Activated naive CD4-positive, alpha-beta T cell treated with anti-CD3 and anti-CD28 coated beads, Interleukin-2, amount 10 ng/mL, durations not matched to agents 7 days and 5 days (primary cell): ENCODE measurements around the gene TMEM94.
"Not testable (repeated sequence)": the region's sequence is repeated elsewhere in the genome, so short reads cannot be mapped to it uniquely, and the experiment has no call there.

Source experiments
- CTCF ChIA-PET: fragments of 350-600 bp; sonication (Branson Sonifier 250); formaldehyde crosslinking; loops from one replicate; lab custom pipeline; 2021; ENCODE audit warnings: antibody characterized with exemption; lab: Charles Lee
- DNase-seq: peaks from one replicate; pipeline ENCODE4 v3.0.0-alpha.2; 2020
- H3K27ac Mint-ChIP-seq: one replicate; pipeline ENCODE4 v1.8.0; 2021; ENCODE audit warnings: mild to moderate bottlenecking, moderate library complexity, mixed read lengths
- H3K27me3 Mint-ChIP-seq: one replicate; pipeline ENCODE4 v1.8.0; 2021; ENCODE audit warnings: mild to moderate bottlenecking, mixed read lengths
- H3K36me3 Mint-ChIP-seq: one replicate; pipeline ENCODE4 v1.8.0; 2021; ENCODE audit warnings: mixed read lengths
- H3K4me1 Mint-ChIP-seq: one replicate; pipeline ENCODE4 v1.8.0; 2021; ENCODE audit warnings: mixed read lengths
- H3K4me3 Mint-ChIP-seq: one replicate; pipeline ENCODE4 v1.8.0; 2021; ENCODE audit warnings: mild to moderate bottlenecking, moderate library complexity, mixed read lengths
- H3K9me3 Mint-ChIP-seq: one replicate; pipeline ENCODE4 v1.8.0; 2021; ENCODE audit warnings: mixed read lengths

Gene TMEM94

DNA sequence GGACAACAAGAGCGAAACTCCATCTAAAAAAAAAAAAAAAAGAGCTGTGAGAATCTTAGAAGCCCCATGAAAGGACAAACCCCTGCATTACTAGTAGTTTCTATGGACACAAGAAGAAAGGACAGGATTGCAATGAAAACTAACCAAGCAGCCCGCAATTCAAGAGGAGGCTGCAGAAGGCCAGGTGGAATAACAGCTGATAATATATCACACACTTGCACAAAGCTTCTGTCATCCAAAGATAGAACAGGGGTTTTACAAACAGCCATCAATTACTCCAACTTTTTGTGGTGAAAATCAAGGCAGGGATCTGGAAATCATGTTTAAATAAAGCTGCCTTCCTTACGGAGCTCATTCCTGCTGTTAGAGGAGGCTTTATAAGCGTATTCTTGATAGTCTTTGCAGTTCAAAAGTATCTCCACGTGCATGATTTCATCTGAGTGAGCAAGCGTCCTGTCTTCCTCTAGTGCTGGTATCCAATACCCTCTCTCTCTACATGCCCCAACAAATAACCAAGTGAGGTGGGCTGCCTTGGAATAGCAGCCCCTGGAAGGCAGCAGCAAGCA, 23.1 kb upstream of the TMEM94 start:
- CTCF ChIA-PET = no interaction called here
- H3K4me1 Mint-ChIP-seq = peaks cover 18% of the 10 kb centered on the region
- no peaks in the 10 kb centered on the region for H3K36me3 Mint-ChIP-seq
- no peak overlapping the region for H3K27ac Mint-ChIP-seq
- peaks cover 49% of the 10 kb centered on the region for H3K27me3 Mint-ChIP-seq
- H3K9me3 Mint-ChIP-seq = no peaks in the 10 kb centered on the region
- H3K4me3 Mint-ChIP-seq = no peak overlapping the region
- no peak for DNase-seq

DNA sequence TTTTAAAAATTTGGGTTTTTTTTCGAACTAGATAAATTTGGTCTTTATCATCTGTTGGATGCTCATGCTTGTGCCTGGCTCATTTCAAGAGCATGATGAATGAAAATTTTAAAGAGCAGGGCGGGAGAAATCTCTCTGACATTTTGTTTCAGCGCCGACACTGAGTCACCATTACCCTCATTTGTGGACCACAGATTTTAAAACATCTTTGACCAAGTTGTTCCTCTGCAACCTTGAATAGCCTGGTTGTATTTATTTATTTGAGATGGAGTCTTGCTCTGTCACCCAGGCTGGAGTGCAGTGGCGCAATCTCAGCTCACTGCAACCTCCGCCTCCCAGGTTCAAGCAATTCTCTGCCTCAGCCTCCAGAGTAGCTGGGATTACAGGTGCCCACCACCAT, 22.0 kb upstream of the TMEM94 start:
- H3K27ac Mint-ChIP-seq, H3K4me3 Mint-ChIP-seq, DNase-seq, H3K9me3 Mint-ChIP-seq, H3K36me3 Mint-ChIP-seq: not testable (repeated sequence)
- H3K4me1 Mint-ChIP-seq = peaks cover 18% of the 10 kb centered on the region
- CTCF ChIA-PET = interaction anchor here (1.7 kb wide), 1 partner anchor 10 kb away, joined by 5 read pairs; no protein-coding TSS in a partner anchor
- H3K27me3 Mint-ChIP-seq = peaks cover 41% of the 10 kb centered on the region

DNA sequence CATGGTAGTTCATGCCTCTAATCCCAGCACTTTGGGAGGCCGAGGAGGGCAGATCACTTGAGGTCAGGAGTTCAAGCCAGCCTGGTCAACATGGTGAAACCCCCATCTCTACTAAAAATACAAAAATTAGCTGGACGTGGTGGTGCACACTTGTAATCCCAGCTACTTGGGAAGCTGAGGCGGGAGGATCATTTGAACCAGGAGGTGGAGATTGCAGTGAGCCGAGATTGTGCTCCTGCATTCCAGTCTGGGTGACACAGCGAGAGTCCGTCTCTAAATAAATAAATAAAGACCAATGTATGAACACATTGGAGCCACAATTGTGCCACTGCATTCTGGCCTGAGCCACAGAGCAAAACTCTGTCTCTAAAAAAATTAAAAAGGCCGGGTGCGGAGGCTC, 19.0 kb upstream of the TMEM94 start:
- H3K9me3 Mint-ChIP-seq, H3K36me3 Mint-ChIP-seq, DNase-seq, H3K27ac Mint-ChIP-seq, H3K4me3 Mint-ChIP-seq: not testable (repeated sequence)
- CTCF ChIA-PET = interaction anchor here (1.6 kb wide), 1 partner anchor 19 kb away, joined by 3 read pairs; the partner anchor contains the start of gene TMEM94
- H3K4me1 Mint-ChIP-seq = peaks cover 18% of the 10 kb centered on the region
- peaks cover 28% of the 10 kb centered on the region for H3K27me3 Mint-ChIP-seq

DNA sequence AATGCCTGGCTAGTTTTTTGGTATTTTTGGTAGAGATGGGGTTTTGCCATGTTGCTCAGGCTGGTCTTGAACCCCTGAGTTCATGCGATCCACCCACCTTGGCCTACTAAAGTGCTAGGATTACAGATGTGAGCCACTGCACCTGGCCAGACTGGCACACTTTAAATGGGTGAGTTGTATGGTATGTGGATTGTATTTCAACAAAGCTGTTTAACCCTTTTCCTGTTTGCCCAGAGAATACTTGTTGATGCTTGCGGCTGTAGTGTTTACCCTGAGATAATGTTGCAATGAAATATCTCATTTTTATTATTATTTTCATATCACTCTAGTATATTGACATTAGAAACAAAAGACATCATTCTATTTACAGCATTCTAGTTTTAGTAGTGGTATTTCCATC, 17.1 kb upstream of the TMEM94 start:
- no peak for DNase-seq
- Mint-ChIP-seq H3K4me3 (no peak overlapping the region), H3K4me1 (peaks cover 18% of the 10 kb centered on the region), H3K36me3 (no peaks in the 10 kb centered on the region), H3K27ac (no peak overlapping the region), H3K9me3 (no peaks in the 10 kb centered on the region), H3K27me3 (peaks cover 16% of the 10 kb centered on the region)
- CTCF ChIA-PET = no interaction called here

DNA sequence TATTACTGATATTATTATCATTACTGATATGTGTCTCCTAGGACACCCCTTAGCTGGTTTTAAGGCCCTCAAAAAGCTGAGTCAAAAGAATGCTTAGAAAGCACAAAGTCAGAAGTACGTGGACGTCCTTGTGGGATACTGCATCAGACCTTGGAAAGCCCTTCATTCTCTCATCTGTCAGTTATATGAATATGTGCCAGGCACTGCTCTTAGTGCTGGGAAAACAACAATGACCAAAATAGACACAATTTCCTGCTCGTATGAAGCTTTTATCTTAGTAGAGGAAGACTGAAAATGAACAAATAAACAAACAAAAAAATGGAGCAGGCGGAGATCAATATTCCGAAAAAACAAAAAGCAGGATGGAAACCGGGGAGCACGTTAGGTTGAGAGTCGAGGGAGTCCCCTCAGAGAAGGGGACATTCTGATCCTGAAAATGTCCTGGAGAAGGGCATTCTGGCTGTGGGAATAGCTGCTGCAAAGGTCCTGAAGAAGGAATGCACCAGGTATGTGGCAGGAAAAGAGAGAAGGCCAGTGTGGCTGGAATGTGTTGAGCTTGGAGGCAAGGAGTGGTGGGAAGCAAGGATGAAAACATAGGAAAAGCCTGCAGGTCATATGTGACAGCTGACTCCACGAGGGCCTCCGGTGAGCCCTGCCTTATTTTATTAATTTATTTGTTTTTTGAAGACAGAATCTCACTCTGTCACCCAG, 15.5 kb upstream of the TMEM94 start:
- Mint-ChIP-seq H3K27ac (no peak overlapping the region), H3K27me3 (peaks cover 8% of the 10 kb centered on the region), H3K9me3 (no peaks in the 10 kb centered on the region), H3K4me1 (peaks cover 8% of the 10 kb centered on the region), H3K36me3 (no peaks in the 10 kb centered on the region), H3K4me3 (no peak overlapping the region)
- DNase-seq = no peak
- CTCF ChIA-PET = interaction anchor here (0.6 kb wide), 1 partner anchor 158 kb away, joined by 4 read pairs; no protein-coding TSS in a partner anchor

DNA sequence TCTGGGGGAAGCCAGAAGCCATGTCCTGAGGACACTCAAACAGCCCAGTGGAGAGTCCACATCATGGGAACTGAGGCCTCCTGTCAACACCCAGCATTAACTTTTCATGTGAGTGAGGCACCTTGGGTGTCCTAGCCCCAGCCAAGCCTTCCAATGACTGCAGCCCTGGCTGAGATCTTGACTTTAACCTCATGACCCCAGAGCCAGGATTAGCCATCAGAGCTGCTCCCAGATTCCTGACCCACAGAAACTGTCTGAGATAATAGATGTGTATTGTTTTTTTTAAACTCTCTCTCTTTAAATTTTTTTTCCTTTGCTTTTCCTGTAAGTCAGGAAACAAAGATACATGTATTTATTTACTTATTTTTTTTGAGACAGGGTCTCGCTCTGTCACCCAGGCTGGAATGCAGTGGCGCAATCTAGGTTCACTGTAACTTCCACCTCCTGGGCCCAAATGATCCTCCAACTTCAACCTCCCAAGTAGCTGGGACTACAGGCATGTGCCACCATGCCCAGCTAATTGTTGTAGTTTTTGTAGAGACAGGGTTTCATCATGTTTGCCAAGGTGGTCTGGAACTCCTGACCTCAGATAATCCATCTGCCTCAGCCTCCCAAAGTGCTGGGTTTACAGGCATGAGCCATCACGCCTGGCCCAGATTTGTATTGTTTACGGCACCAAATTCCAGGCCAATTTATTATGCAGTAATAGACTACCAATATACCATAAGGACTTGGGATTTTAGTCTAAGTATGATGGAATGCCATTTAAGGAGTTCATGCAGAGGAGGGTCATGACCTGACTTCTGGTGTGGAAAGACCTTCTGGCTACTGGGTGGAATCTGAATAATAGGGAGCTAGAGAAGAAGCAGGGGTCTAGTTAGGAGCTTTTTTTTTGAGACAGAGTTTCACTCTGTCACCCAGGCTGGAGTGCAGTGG, 14.0 kb upstream of the TMEM94 start:
- Mint-ChIP-seq H3K4me1 (no peaks in the 10 kb centered on the region), H3K27me3 (no peaks in the 10 kb centered on the region), H3K4me3 (no peak overlapping the region), H3K27ac (no peak overlapping the region), H3K36me3 (no peaks in the 10 kb centered on the region), H3K9me3 (no peaks in the 10 kb centered on the region)
- no peak for DNase-seq
- CTCF ChIA-PET = interaction anchor here (0.6 kb wide), 1 partner anchor 408 kb away, joined by 3 read pairs; no protein-coding TSS in a partner anchor

DNA sequence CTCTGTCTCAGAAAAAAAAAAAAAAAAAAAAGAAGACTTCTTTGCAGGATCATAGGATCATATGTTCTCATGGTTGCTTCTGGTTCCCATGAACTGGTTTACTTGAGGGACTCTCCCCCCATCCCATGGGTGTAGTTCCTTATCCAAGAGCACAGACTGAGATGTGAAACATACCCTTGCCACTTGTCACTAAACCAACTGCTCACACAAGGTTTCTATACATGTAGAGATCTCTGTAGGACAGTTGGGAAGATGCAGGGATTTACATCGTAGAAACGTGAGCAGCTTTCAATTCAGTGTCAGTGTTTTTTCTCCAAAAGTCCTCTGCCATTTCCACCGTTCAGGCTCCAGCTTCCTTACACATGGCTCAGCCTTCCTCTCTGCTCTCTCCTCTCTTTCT, 11.1 kb upstream of the TMEM94 start:
- no peak for DNase-seq
- Mint-ChIP-seq H3K27ac (no peak overlapping the region), H3K27me3 (peaks cover 17% of the 10 kb centered on the region), H3K9me3 (no peaks in the 10 kb centered on the region), H3K36me3 (no peaks in the 10 kb centered on the region), H3K4me3 (no peak overlapping the region), H3K4me1 (no peaks in the 10 kb centered on the region)
- CTCF ChIA-PET = no interaction called here

DNA sequence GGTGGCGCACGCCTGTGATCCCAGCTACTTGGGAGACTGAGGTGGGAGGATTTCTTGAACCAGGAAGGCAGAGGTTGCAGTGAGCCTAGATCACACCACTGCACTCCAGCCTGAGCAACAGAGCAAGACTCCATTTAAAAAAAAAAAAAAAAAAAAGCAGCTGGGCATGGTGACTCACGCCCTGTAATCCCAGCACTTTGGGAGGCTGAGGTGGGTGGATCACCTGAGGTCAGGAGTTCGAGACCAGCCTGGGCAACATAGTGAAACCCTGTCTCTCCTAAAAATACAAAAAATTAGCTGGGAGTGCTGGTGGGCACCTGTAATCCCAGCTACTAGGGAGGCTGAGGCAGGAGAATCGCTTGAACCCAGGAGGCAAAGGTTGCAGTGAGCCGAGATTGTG, 10.5 kb upstream of the TMEM94 start:
- H3K36me3 Mint-ChIP-seq, H3K27ac Mint-ChIP-seq, H3K4me3 Mint-ChIP-seq, CTCF ChIA-PET, H3K4me1 Mint-ChIP-seq, DNase-seq, H3K9me3 Mint-ChIP-seq: not testable (repeated sequence)
- H3K27me3 Mint-ChIP-seq = peaks cover 19% of the 10 kb centered on the region

DNA sequence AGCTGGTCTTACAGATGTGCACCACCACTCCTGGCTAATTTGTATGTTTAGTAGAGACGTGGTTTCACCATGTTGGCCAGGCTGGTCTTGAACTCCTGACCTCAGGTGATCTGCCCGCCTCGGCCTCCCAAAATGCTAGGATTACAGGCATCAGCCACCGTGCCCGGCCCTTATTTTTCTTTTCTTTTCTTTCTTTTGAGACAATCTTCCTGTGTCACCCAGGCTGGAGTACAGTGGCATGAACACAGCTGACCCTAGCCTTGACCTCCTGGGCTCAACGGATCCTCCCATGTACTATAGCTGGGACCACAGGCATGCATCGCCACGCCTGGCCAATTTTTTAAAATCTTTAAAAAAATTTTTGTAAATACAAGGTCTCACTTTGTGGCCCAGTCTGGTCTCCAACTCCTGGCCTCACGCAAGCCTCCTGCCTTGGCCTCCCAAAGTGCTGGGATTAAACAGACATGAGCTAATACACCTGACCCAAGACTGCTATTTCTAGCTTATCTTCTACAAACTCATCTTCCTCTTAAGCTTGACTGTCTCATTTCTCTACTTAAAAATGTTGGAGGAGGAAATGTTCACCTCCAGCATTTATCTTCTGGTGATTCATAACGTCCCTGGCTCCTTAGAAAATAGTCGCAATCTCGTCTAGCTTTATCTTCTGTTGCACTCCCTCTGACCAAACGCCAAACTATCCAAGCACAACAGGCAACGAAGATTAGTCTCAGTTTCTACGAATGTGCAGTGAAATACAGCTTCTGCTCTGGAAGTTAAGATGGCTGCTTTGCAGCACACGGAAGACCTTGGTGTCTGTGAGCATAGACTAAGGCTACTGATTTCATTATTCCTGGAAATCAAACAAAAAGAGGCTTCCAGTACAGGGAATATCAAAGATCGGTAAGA, 8.2 kb upstream of the TMEM94 start:
- no peak for DNase-seq
- CTCF ChIA-PET = no interaction called here
- no peaks in the 10 kb centered on the region for H3K36me3 Mint-ChIP-seq
- no peak overlapping the region for H3K4me3 Mint-ChIP-seq
- no peaks in the 10 kb centered on the region for H3K9me3 Mint-ChIP-seq
- peaks cover 26% of the 10 kb centered on the region for H3K27me3 Mint-ChIP-seq
- no peak overlapping the region for H3K27ac Mint-ChIP-seq
- H3K4me1 Mint-ChIP-seq = no peaks in the 10 kb centered on the region

DNA sequence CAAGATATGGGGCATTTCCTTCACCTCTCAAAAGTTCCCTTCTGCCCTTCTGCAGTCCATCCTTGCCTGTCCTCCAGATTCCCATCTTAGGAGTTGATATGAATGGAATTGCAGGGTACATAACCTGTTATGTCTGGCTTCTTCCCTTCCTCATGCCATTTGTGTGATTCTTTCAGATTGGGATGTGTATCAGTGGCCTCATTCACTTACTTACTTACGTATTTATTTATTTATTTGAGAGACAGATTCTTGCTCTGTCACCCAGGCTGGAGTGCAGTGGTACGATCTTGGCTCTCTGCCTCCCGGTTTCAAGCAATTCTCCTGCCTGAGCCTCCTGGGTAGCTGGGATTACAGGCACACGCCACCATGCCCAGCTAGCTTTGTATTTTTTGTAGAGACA, 6.2 kb upstream of the TMEM94 start:
- no peak overlapping the region for H3K4me3 Mint-ChIP-seq
- H3K27me3 Mint-ChIP-seq = peaks cover 29% of the 10 kb centered on the region
- H3K4me1 Mint-ChIP-seq = peaks cover 9% of the 10 kb centered on the region
- DNase-seq = no peak
- no peak overlapping the region for H3K27ac Mint-ChIP-seq
- H3K9me3 Mint-ChIP-seq = no peaks in the 10 kb centered on the region
- no peaks in the 10 kb centered on the region for H3K36me3 Mint-ChIP-seq
- CTCF ChIA-PET = no interaction called here

DNA sequence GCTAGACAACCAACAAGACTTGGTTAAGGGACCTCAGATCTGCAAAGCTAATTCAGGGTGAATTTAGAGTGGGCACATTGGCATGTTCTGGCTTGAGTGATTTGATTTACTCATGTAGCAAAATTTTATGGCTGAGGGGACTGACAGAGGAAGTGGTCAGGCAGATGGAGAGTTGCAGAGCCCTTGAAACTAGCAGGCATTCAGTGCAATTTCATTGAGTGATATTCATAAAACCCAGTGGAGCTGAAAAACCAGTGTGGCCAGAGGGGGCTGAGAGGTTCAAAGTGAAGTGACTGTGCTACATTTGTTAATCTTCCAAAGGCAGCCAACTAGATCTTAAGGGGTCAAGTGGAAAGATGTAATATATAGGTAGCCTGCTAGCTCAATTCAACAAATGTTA, 2.2 kb upstream of the TMEM94 start:
- no peaks in the 10 kb centered on the region for H3K36me3 Mint-ChIP-seq
- no peak overlapping the region for H3K4me3 Mint-ChIP-seq
- H3K4me1 Mint-ChIP-seq = peaks cover 37% of the 10 kb centered on the region
- CTCF ChIA-PET = interaction anchor here (0.8 kb wide), 1 partner anchor 182 kb away, joined by 3 read pairs; no protein-coding TSS in a partner anchor
- H3K9me3 Mint-ChIP-seq = no peaks in the 10 kb centered on the region
- peaks cover 18% of the 10 kb centered on the region for H3K27me3 Mint-ChIP-seq
- no peak overlapping the region for H3K27ac Mint-ChIP-seq
- DNase-seq = no peak

DNA sequence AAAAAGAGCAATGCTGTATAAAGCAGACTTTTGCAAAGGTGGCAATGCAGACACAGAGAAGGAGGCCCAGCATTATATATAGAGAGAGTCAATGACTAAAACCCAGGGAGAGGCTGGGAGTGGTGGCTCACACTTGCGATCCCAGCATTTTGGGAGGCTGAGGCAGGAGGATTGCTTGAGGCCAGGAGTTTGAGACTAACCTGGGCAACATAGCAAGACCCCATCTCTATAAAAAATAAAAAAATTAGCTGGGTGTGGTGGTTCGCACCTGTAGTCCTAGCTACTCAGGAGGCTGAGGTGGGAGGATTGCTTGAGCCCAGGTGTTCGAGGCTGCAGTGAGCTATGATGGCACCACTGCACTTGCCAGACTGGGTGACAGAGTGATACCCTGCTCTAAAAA, 1.8 kb upstream of the TMEM94 start:
- Mint-ChIP-seq H3K27me3 (peaks cover 13% of the 10 kb centered on the region), H3K4me1 (peaks cover 39% of the 10 kb centered on the region)
- CTCF ChIA-PET, DNase-seq, H3K9me3 Mint-ChIP-seq, H3K36me3 Mint-ChIP-seq, H3K4me3 Mint-ChIP-seq, H3K27ac Mint-ChIP-seq: not testable (repeated sequence)

DNA sequence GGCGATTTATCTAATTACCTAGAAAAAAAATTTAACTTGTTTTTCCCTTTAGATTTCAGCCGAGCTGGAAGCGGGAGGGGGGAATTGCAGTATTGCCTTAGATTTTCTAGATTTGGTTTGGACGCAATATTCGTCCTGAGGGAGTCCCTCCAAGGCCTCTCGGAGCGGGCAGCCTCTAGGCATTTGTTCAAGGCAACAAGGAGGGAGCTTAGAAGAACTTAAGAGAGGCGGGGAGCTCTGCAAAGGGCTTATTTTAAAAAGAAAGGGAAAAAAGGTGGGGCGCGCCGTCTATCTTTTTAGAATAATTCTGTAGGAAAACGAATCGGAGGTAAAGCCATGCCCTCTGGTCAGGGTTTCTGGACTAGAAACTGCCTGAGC, 407 bp upstream of the TMEM94 start:
- CTCF ChIA-PET = interaction anchor here (0.6 to 1.8 kb wide), 11 partner anchors 19 to 298 kb away, joined by 3 to 5 read pairs (median 4); partner anchors contain the start of genes MYO15B and TSEN54
- no peak for DNase-seq
- Mint-ChIP-seq H3K27me3 (peaks cover 9% of the 10 kb centered on the region), H3K36me3 (peaks cover 2% of the 10 kb centered on the region), H3K4me3 (peak overlapping the region; percentile 92), H3K27ac (peak overlapping the region; percentile 82), H3K9me3 (no peaks in the 10 kb centered on the region), H3K4me1 (peaks cover 39% of the 10 kb centered on the region)
